Loucy (cell line): ENCODE data around the gene KIF26A.

Experiments
- H2AFZ ChIP-seq: fragments of 200-600 bp; sonication (generic); 2 replicates; pipeline ENCODE4 v1.6.0; 2016; ENCODE audit warnings: antibody characterized with exemption, mild to moderate bottlenecking, low read length, moderate library complexity
- H3F3A ChIP-seq: fragments of 200-600 bp; 2 replicates; pipeline ENCODE4 v1.6.0; 2016; ENCODE audit warnings: antibody characterized with exemption, low read depth, mild to moderate bottlenecking
- H3K27me3 ChIP-seq: fragments of 200-600 bp; sonication (generic); 2 replicates; pipeline ENCODE4 v1.6.1; 2014; ENCODE audit warnings: low read length, mild to moderate bottlenecking; ENCODE audit not compliant: insufficient read depth, poor library complexity, severe bottlenecking
- H3K36me3 ChIP-seq: fragments of 200-600 bp; sonication (generic); 2 replicates; pipeline ENCODE4 v1.6.1; 2016; ENCODE audit warnings: low read length; ENCODE audit not compliant: insufficient read depth
- H3K4me1 ChIP-seq: fragments of 200-600 bp; sonication (generic); 2 replicates; pipeline ENCODE4 v1.5.1; 2014; ENCODE audit warnings: low read length, mild to moderate bottlenecking; ENCODE audit not compliant: insufficient read depth, poor library complexity, severe bottlenecking
- H3K4me2 ChIP-seq: fragments of 200-600 bp; sonication (generic); 2 replicates; pipeline ENCODE4 v1.6.0; 2014; ENCODE audit warnings: antibody characterized with exemption, low read length, low read depth, mild to moderate bottlenecking; ENCODE audit not compliant: poor library complexity, severe bottlenecking
- H3K4me3 ChIP-seq: fragments of 200-600 bp; sonication (generic); 2 replicates; pipeline ENCODE4 v1.5.1; 2014; ENCODE audit warnings: low read length, mild to moderate bottlenecking, mixed read lengths; ENCODE audit not compliant: poor library complexity, severe bottlenecking
- H3K79me2 ChIP-seq: fragments of 200-600 bp; sonication (generic); 2 replicates; pipeline ENCODE4 v1.6.1; 2014; ENCODE audit warnings: low read length; ENCODE audit not compliant: insufficient read depth
- H3K9ac ChIP-seq: fragments of 200-600 bp; sonication (generic); 2 replicates; pipeline ENCODE4 v1.6.0; 2014; ENCODE audit warnings: mild to moderate bottlenecking, low read depth, low read length, moderate library complexity; ENCODE audit not compliant: poor library complexity, severe bottlenecking
- H3K9me2 ChIP-seq: fragments of 200-600 bp; sonication (generic); replicated peaks from 2 replicates; pipeline ENCODE4 v1.6.1; 2016; ENCODE audit warnings: low read depth, low read length, mixed read lengths
- H3K9me3 ChIP-seq: fragments of 200-600 bp; sonication (generic); 2 replicates; pipeline ENCODE4 v1.6.1; 2014; ENCODE audit warnings: mild to moderate bottlenecking, antibody characterized with exemption, low read length, low read depth; ENCODE audit not compliant: insufficient read depth
- H4K20me1 ChIP-seq: fragments of 200-600 bp; sonication (generic); 2 replicates; pipeline ENCODE4 v1.6.0; 2014; ENCODE audit warnings: antibody characterized with exemption, low read length, mild to moderate bottlenecking; ENCODE audit not compliant: insufficient read depth, poor library complexity, severe bottlenecking
- EZH2phosphoT487 ChIP-seq: fragments of 200-600 bp; IDR thresholded peaks from 2 replicates; pipeline ENCODE4 v1.6.1; 2018; ENCODE audit warnings: antibody characterized with exemption, mild to moderate bottlenecking, moderate library complexity, borderline replicate concordance
- TF ChIP-seq, protein P1 (sequence below): fragments of 200-600 bp; sonication (generic); conservative IDR thresholded peaks from 2 replicates; pipeline ENCODE4 v1.5.1; 2014; ENCODE audit warnings: mild to moderate bottlenecking, antibody characterized with exemption, low read length

Gene KIF26A

DNA sequence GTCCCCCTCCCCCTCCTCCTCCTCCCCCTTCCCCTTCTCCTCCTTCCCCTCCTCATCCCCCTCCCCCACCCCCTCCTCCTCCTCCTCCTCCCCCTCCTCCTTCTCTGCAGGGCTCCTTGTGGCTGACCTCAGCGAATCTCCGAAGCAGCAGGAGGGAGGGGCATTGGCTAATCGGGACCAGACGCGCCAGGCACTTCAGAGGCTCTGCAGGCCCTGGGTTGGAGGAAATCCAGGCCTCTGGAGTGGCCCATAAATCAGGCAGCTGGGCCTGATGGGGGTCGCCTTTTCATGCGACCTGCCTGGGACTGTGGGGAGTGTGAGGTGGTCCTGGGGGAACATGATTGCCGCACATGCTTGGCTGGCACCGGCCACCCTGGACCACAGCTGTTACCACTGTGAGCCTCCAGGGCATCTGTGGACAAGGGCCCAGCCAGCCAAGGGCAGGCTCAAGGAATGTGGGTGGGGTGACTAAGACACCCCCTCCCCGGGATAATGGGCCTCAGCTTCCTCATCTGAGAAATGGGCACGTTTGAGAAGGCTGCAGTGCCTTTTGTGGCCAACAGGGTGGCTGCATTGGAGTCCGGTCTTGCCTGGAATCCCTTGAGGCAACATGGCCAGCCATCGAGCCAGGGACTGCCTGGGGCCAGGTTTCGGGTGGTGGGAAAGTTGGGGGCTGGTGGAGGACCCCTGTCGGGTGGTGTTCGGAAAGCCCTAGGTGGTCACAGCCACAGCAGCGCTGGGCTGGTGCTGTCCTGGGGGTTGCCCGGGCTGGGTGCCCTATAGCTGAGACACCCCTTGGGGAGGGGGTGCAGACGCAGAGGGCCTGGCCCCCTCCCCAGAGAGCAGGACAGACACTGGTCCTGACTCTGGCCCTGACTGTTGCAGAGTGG is 12.0 kb downstream of the KIF26A start:
- Histone ChIP-seq H3K4me3 (no peak overlapping the region), H3K79me2 (no peaks in the 10 kb centered on the region), H3K4me2 (no peak overlapping the region)

DNA sequence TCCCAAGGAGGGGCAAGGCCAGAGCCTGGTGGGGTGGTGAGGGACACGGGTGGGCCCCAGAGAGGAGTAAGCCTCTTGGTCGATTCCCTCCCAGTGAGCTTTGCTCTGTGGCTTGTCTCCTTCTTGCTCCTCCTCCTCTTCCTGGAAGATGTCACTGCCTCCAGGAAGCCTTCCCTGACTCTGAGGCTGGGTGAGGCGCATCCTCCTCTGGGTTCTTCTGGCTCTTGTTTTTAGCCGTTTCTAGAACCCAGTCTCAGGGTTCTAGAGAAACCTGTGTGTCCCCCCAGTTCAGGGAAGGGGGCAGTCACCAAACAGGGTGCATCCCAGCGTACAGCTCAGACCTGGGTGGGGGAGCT is 12.6 kb downstream of the KIF26A start:
- Histone ChIP-seq H3K4me2 (no peak overlapping the region), H3F3A (no peaks in the 10 kb centered on the region), H3K27me3 (no peaks in the 10 kb centered on the region), H3K9ac (no peak overlapping the region), H3K9me3 (no peaks in the 10 kb centered on the region), H2AFZ (no peak overlapping the region), H3K36me3 (no peaks in the 10 kb centered on the region), H3K9me2 (no peaks in the 10 kb centered on the region), H3K79me2 (no peaks in the 10 kb centered on the region), H4K20me1 (no peaks in the 10 kb centered on the region), H3K4me3 (no peak overlapping the region), H3K4me1 (no peaks in the 10 kb centered on the region)
- TF ChIP-seq, protein P1, sequence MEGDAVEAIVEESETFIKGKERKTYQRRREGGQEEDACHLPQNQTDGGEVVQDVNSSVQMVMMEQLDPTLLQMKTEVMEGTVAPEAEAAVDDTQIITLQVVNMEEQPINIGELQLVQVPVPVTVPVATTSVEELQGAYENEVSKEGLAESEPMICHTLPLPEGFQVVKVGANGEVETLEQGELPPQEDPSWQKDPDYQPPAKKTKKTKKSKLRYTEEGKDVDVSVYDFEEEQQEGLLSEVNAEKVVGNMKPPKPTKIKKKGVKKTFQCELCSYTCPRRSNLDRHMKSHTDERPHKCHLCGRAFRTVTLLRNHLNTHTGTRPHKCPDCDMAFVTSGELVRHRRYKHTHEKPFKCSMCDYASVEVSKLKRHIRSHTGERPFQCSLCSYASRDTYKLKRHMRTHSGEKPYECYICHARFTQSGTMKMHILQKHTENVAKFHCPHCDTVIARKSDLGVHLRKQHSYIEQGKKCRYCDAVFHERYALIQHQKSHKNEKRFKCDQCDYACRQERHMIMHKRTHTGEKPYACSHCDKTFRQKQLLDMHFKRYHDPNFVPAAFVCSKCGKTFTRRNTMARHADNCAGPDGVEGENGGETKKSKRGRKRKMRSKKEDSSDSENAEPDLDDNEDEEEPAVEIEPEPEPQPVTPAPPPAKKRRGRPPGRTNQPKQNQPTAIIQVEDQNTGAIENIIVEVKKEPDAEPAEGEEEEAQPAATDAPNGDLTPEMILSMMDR: no peak
- no peak for TF ChIP-seq EZH2phosphoT487

More for the DNA sequence above, 12.0 kb downstream of the KIF26A start:
- TF ChIP-seq, protein P1: peak; percentile 40; the same call in 1 of the 2 replicates
- TF ChIP-seq EZH2phosphoT487: no peak
- Histone ChIP-seq H3K27me3 (no peaks in the 10 kb centered on the region), H4K20me1 (no peaks in the 10 kb centered on the region), H2AFZ (no peak overlapping the region), H3K9me3 (no peaks in the 10 kb centered on the region), H3K4me1 (no peaks in the 10 kb centered on the region), H3K36me3 (no peaks in the 10 kb centered on the region), H3K9me2 (no peaks in the 10 kb centered on the region), H3K9ac (no peak overlapping the region), H3F3A (no peaks in the 10 kb centered on the region)

DNA sequence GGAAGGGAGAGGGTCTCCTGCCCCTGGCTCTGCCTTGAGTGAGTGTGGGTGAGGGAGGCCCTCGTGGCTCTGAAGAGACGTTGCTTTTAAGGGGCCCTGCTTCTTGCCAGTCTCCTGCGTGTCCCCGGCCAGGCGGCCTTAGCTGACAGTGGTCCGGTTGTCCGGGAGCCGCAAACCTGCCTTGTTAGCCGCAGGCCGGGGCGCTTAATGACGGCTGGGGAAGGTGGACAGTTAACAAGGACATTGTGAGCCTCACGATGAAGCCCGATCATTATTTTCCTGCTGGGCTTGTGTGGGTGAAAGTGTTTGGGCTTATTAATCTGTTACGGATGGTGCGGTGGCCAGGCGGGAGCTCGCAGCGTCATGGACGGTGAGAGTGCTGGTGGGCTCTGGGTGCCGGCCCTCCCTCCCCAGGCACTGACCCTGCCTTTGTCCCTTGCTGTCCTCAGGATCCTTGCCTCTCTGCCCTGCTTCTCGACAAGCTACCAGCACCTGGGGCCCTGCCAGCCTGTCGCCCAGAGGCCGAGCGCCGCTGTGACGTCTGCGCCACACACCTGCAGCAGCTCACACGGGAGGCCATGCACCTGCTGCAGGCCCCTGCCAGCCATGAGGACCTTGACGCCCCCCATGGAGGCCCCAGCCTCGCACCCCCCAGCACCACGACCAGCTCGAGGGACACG is 13.3 kb downstream of the KIF26A start:
- H4K20me1 ChIP-seq: no peaks in the 10 kb centered on the region
- H3K4me2 ChIP-seq: no peak overlapping the region
- no peaks in the 10 kb centered on the region for H3F3A ChIP-seq
- no peaks in the 10 kb centered on the region for H3K9me3 ChIP-seq
- no peaks in the 10 kb centered on the region for H3K79me2 ChIP-seq
- no peaks in the 10 kb centered on the region for H3K27me3 ChIP-seq
- H3K4me1 ChIP-seq: no peaks in the 10 kb centered on the region
- no peak overlapping the region for H3K9ac ChIP-seq
- H3K36me3 ChIP-seq: no peaks in the 10 kb centered on the region
- no peak overlapping the region for H2AFZ ChIP-seq
- no peak overlapping the region for H3K4me3 ChIP-seq
- no peaks in the 10 kb centered on the region for H3K9me2 ChIP-seq
- TF ChIP-seq, protein P1: no peak
- no peak for TF ChIP-seq EZH2phosphoT487
